KMS-11 (cell line): ENCODE data around the gene TENM4.

Source experiments
- H2AFZ ChIP-seq: fragments of 200-600 bp; sonication (generic); 2 replicates; pipeline ENCODE4 v1.6.1; 2016; ENCODE audit warnings: antibody characterized with exemption, mixed run types, low read depth
- H3K27ac ChIP-seq: fragments of 200-600 bp; sonication (generic); 2 replicates; pipeline ENCODE4 v1.6.1; 2016; ENCODE audit warnings: mild to moderate bottlenecking, mixed run types
- H3K27me3 ChIP-seq: fragments of 200-600 bp; sonication (generic); 2 replicates; pipeline ENCODE4 v1.6.1; 2017; ENCODE audit warnings: mild to moderate bottlenecking, low read depth, mixed run types, moderate library complexity; ENCODE audit not compliant: insufficient read depth
- H3K36me3 ChIP-seq: fragments of 200-600 bp; sonication (generic); 2 replicates; pipeline ENCODE4 v1.6.1; 2017; ENCODE audit warnings: mild to moderate bottlenecking, mixed run types; ENCODE audit not compliant: insufficient read depth
- H3K4me1 ChIP-seq: fragments of 200-600 bp; sonication (generic); 2 replicates; pipeline ENCODE4 v1.6.1; 2016; ENCODE audit warnings: mild to moderate bottlenecking, low read depth, mixed run types; ENCODE audit not compliant: poor library complexity, severe bottlenecking
- H3K4me2 ChIP-seq: fragments of 200-600 bp; sonication (generic); 2 replicates; pipeline ENCODE4 v1.7.0; 2016; ENCODE audit warnings: mild to moderate bottlenecking, mixed run types
- H3K4me3 ChIP-seq: fragments of 200-600 bp; sonication (generic); IDR thresholded peaks from 2 replicates; pipeline ENCODE4 v1.6.1; 2017; ENCODE audit warnings: low read depth, low read length, mixed read lengths; ENCODE audit not compliant: insufficient read depth
- H3K79me2 ChIP-seq: fragments of 200-600 bp; sonication (generic); 2 replicates; pipeline ENCODE4 v1.6.1; 2016; ENCODE audit warnings: low read depth, mixed run types; ENCODE audit not compliant: insufficient read depth
- H3K9ac ChIP-seq: fragments of 200-600 bp; sonication (generic); 2 replicates; pipeline ENCODE4 v1.6.1; 2016; ENCODE audit warnings: mild to moderate bottlenecking, mixed run types
- H4K20me1 ChIP-seq: fragments of 200-600 bp; sonication (generic); 2 replicates; pipeline ENCODE4 v1.6.1; 2016; ENCODE audit warnings: mild to moderate bottlenecking, mixed run types; ENCODE audit not compliant: insufficient read depth
- CTCF ChIP-seq: fragments of 200-600 bp; sonication (generic); conservative IDR thresholded peaks from 2 replicates; pipeline ENCODE4 v1.6.1; 2017; ENCODE audit warnings: low read depth, mild to moderate bottlenecking, antibody characterized with exemption, low read length, moderate library complexity, mixed read lengths

TENM4 gene

GRCh38 chr11:78659326-78660270, 781.2 kb downstream of the TENM4 start:
- no peaks in the 10 kb centered on the region for H3K27me3 ChIP-seq

GRCh38 chr11:78657968-78658839, 782.6 kb downstream of the TENM4 start:
- no peak for TF ChIP-seq CTCF
- no peaks in the 10 kb centered on the region for H3K36me3 ChIP-seq
- no peaks in the 10 kb centered on the region for H3K4me1 ChIP-seq
- no peaks in the 10 kb centered on the region for H3K27me3 ChIP-seq
- no peak overlapping the region for H3K4me2 ChIP-seq
- no peak overlapping the region for H3K9ac ChIP-seq
- no peak overlapping the region for H2AFZ ChIP-seq
- H4K20me1 ChIP-seq, result no peaks in the 10 kb centered on the region
- no peak overlapping the region for H3K4me3 ChIP-seq
- H3K79me2 ChIP-seq, result no peaks in the 10 kb centered on the region
- no peak overlapping the region for H3K27ac ChIP-seq

More at GRCh38 chr11:78659326-78660270, 781.2 kb downstream of the TENM4 start:
- Histone ChIP-seq H3K9ac (no peak overlapping the region), H3K36me3 (no peaks in the 10 kb centered on the region), H3K79me2 (no peaks in the 10 kb centered on the region), H3K27ac (no peak overlapping the region), H2AFZ (no peak overlapping the region), H4K20me1 (no peaks in the 10 kb centered on the region), H3K4me2 (no peak overlapping the region), H3K4me3 (no peak overlapping the region), H3K4me1 (no peaks in the 10 kb centered on the region)
- TF ChIP-seq CTCF, result no peak

DNA sequence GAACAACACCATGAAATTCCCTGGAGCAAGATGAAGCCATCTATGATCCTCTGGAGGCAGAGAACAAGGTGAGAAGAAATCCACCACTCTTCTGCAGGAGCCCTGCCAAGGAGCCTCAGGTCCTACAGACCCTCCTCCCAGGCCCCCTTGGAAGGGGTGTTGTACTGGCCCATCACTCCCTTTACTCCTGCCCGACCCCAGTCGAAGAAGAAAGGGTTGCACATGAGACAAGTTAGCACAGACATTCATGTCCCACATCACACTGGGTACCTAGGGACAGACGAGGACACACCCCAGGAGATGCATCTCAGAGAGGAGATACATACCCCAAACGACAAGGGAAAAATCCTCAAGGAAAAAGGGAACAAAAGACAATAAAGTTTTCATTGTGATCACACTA, 783.4 kb downstream of the TENM4 start:
- no peaks in the 10 kb centered on the region for H4K20me1 ChIP-seq
- H3K27me3 ChIP-seq, result no peaks in the 10 kb centered on the region
- TF ChIP-seq CTCF, result no peak
- no peaks in the 10 kb centered on the region for H3K4me1 ChIP-seq
- H3K4me3 ChIP-seq, result no peak overlapping the region
- H3K9ac ChIP-seq, result no peak overlapping the region
- H3K36me3 ChIP-seq, result no peaks in the 10 kb centered on the region
- H2AFZ ChIP-seq, result no peak overlapping the region
- no peaks in the 10 kb centered on the region for H3K79me2 ChIP-seq
- no peak overlapping the region for H3K27ac ChIP-seq
- no peak overlapping the region for H3K4me2 ChIP-seq

DNA sequence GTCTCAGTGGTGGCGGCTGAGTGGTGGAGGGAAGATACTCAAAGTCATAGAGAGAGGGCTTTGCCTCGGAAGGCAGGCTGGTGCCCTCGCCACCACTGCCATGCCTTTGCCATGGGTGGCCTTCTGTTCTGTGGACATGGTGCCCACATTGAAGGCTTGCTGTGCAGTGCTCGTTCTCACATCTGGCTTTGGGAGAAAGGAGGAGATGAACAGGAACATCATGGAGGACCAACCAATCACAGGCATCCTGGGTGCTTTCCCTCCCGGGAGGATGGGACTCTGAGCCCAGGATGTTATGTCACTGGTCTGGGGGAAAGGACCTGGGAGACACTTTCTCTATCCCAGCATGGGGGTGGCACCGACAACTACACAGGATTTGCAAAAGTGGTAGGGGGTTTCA, 783.8 kb downstream of the TENM4 start:
- TF ChIP-seq CTCF, result no peak
- H2AFZ ChIP-seq, result no peak overlapping the region
- no peak overlapping the region for H3K4me3 ChIP-seq
- H3K4me2 ChIP-seq, result no peak overlapping the region
- H3K4me1 ChIP-seq, result no peaks in the 10 kb centered on the region
- H3K36me3 ChIP-seq, result no peaks in the 10 kb centered on the region
- no peaks in the 10 kb centered on the region for H4K20me1 ChIP-seq
- no peak overlapping the region for H3K9ac ChIP-seq
- no peaks in the 10 kb centered on the region for H3K27me3 ChIP-seq
- H3K27ac ChIP-seq, result no peak overlapping the region
- no peaks in the 10 kb centered on the region for H3K79me2 ChIP-seq
